ENCODE data around the gene FES. TPM values are rescaled to one million over a fixed set of nuclear protein-coding genes. Genes with fewer than 3 reads are reported as not detected.

Gene FES
- total RNA-seq, 4 donors from 2014 or later: 4.7 to 37.1 (median 20.5) TPM

DNA sequence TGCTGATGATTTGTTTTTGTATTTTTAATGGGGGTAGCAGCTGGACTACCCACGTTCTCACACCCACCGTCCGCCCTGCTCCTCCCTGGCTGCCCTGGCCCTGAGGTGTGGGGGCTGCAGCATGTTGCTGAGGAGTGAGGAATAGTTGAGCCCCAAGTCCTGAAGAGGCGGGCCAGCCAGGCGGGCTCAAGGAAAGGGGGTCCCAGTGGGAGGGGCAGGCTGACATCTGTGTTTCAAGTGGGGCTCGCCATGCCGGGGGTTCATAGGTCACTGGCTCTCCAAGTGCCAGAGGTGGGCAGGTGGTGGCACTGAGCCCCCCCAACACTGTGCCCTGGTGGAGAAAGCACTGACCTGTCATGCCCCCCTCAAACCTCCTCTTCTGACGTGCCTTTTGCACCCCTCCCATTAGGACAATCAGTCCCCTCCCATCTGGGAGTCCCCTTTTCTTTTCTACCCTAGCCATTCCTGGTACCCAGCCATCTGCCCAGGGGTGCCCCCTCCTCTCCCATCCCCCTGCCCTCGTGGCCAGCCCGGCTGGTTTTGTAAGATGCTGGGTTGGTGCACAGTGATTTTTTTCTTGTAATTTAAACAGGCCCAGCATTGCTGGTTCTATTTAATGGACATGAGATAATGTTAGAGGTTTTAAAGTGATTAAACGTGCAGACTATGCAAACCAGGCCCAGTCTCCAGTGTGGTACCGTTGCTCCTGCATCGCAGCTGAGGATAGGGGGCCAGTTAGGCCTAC is 1.4 kb upstream of the FES start:
- peaks cover 0 to 43% (median 0%) of the 10 kb centered on the region in 3 donors for H3K36me3 ChIP-seq
- no peak overlapping the region for H3K4me3 ChIP-seq
- H3K27ac ChIP-seq: peak overlapping the region; percentile 67 to 90 (median 85)

DNA sequence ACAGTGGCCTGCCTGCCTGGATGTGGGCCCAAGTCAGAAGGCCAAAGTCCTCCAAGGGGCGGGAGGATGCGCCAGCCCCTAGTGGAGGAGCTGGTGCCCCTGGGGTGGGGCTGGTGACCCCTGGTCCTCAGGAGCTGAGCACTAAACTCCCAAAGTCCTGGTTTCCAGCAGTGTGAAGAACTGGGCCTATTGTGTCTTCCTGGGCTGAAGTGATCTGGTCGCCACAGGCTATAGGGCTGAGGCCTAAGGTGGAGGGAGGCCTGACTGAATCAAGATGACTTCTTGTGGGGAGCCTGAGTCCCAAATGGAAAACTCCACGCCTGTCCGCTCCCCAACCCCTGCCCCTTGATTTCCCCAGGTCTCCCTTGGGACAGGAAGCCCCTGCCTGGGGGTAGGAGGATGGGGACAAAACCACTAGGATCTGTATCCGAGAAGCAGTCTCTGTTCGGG is 753 bp upstream of the FES start:
- Histone ChIP-seq H3K36me3 (peaks cover 0 to 37% (median 0%) of the 10 kb centered on the region in 3 donors), H3K9me3 (no peaks in the 10 kb centered on the region), H3K4me3 (peak overlapping the region in 3 of 4 donors; percentile 42 to 60 (median 50)), H3K27ac (peak overlapping the region; percentile 67 to 90 (median 85)), H3K27me3 (no peaks in the 10 kb centered on the region), H3K4me1 (peaks cover 7 to 29% (median 18%) of the 10 kb centered on the region in 4 donors)
- DNase-seq: peak in 1 of 3 donors; percentile 49
- TF ChIP-seq POLR2A (IDR thresholded peaks at IDR 0.05): no peak
- TF ChIP-seq, protein P1, sequence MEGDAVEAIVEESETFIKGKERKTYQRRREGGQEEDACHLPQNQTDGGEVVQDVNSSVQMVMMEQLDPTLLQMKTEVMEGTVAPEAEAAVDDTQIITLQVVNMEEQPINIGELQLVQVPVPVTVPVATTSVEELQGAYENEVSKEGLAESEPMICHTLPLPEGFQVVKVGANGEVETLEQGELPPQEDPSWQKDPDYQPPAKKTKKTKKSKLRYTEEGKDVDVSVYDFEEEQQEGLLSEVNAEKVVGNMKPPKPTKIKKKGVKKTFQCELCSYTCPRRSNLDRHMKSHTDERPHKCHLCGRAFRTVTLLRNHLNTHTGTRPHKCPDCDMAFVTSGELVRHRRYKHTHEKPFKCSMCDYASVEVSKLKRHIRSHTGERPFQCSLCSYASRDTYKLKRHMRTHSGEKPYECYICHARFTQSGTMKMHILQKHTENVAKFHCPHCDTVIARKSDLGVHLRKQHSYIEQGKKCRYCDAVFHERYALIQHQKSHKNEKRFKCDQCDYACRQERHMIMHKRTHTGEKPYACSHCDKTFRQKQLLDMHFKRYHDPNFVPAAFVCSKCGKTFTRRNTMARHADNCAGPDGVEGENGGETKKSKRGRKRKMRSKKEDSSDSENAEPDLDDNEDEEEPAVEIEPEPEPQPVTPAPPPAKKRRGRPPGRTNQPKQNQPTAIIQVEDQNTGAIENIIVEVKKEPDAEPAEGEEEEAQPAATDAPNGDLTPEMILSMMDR (IDR thresholded peaks at IDR 0.05): no peak

More for the DNA sequence above, 1.4 kb upstream of the FES start:
- Histone ChIP-seq H3K4me1 (peaks cover 7 to 29% (median 18%) of the 10 kb centered on the region in 4 donors), H3K9me3 (no peaks in the 10 kb centered on the region), H3K27me3 (no peaks in the 10 kb centered on the region)
- TF ChIP-seq, protein P1 (IDR thresholded peaks at IDR 0.05): no peak
- TF ChIP-seq POLR2A (IDR thresholded peaks at IDR 0.05): no peak
- DNase-seq: peak in 1 of 3 donors; percentile 39

DNA sequence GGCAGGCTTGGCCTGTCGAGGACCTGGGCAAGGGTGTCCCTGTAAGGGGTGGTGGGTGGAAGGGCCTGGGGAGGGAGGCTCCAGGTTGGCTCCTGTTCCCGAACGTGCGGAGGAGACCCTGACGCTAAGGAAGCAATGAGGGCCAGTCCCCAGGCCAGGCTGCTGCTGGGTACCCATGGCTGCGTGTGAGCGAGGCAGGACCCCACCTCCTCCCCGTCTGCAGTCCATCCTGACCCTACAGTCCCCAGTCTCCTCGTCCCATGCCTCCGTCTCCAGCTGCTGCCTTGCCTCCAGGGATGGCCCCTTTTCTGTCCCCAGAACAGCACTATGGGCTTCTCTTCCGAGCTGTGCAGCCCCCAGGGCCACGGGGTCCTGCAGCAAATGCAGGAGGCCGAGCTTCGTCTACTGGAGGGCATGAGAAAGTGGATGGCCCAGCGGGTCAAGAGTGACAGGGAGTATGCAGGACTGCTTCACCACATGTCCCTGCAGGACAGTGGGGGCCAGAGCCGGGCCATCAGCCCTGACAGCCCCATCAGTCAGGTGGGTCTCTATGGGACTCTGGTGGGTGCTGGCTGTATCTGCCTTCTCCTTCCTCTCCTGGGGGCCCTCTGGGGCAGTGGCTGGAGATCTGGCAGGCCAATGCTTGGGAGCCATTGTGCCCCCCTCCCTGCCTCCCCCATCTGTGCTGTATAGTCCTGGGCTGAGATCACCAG is 571 bp downstream of the FES start:
- peak overlapping the region; percentile 41 to 60 (median 46) for H3K4me3 ChIP-seq
- TF ChIP-seq POLR2A (IDR thresholded peaks at IDR 0.05): no peak
- TF ChIP-seq, protein P1 (IDR thresholded peaks at IDR 0.05): no peak

DNA sequence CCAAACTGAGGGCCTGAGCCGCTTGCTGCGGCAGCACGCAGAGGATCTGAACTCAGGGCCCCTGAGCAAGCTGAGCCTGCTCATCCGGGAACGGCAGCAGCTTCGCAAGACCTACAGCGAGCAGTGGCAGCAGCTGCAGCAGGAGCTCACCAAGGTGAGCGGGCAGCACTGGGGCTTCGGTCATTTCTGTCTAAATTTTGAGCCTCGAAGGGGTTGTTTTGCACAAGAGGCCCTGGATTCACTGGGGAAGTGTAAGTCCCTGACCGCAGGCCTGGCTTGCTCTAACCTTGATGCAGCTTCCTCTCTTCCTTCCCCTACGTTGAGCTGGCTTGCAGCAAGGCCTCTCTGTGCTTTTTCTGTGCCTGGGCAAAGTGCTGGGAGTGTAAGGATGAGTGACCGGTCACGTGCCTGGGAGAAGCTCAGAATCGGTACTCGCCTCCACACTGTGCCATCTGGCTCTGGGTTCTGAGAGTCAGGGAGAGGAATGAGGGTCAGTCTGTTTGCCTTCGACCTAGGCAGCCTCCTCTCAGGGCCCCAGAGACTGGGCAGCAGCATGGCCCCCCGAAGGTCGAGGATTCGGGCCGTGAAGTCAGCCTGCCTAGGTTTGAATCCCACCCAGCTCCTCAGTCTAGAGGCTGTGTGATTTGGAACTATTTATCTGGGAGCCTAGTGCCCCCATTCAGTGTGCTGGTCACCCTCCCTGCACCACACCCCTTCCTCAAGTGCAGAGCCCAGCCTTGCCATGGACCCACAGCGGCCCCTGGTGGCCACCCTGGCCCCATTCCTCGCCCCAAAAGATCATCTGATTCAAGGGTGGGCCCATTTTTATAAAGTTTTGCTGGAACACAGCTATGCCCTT is 1.4 kb downstream of the FES start:
- peak overlapping the region; percentile 67 to 90 (median 85) for H3K27ac ChIP-seq
- TF ChIP-seq, protein P1 (IDR thresholded peaks at IDR 0.05): peak; percentile 83 to 97 (median 96)
- TF ChIP-seq POLR2A (IDR thresholded peaks at IDR 0.05): no peak
- H3K9me3 ChIP-seq: no peaks in the 10 kb centered on the region
- H3K4me1 ChIP-seq: peaks cover 7 to 29% (median 21%) of the 10 kb centered on the region in 4 donors
- peaks cover 0 to 25% (median 0%) of the 10 kb centered on the region in 3 donors for H3K36me3 ChIP-seq
- peak; percentile 80 to 91 (median 82) for DNase-seq
- H3K4me3 ChIP-seq: peak overlapping the region in 3 of 4 donors; percentile 41 to 60 (median 50)
- H3K27me3 ChIP-seq: no peaks in the 10 kb centered on the region

More for the DNA sequence above, 571 bp downstream of the FES start:
- Histone ChIP-seq H3K4me1 (peaks cover 7 to 29% (median 21%) of the 10 kb centered on the region in 4 donors), H3K36me3 (peaks cover 0 to 25% (median 0%) of the 10 kb centered on the region in 3 donors), H3K9me3 (no peaks in the 10 kb centered on the region), H3K27ac (peak overlapping the region; percentile 67 to 90 (median 85)), H3K27me3 (no peaks in the 10 kb centered on the region)
- DNase-seq: no peak

DNA sequence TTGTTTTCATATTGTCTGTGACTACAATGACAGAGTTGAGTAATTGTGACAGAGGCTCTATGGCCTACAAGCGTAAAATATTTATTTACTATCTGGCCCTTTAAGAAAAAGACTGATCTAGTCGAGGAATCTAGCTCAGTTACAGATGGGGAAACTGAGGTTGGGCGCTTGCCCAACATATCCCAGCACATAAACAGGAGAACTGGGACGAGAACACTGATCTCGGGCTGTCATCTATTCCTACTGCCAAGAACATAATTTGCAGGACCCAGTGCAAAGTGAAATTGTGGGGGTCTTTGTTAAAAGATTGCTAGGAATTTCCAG is 1.9 kb downstream of the FES start:
- TF ChIP-seq, protein P1 (IDR thresholded peaks at IDR 0.05): no peak
- TF ChIP-seq POLR2A (IDR thresholded peaks at IDR 0.05): no peak
- peak overlapping the region in 1 of 4 donors; percentile 90 for H3K27ac ChIP-seq
- H3K36me3 ChIP-seq: peaks cover 0 to 22% (median 0%) of the 10 kb centered on the region in 3 donors
- no peak for DNase-seq
- H3K9me3 ChIP-seq: no peaks in the 10 kb centered on the region
- H3K4me1 ChIP-seq: peaks cover 7 to 29% (median 21%) of the 10 kb centered on the region in 4 donors
- no peaks in the 10 kb centered on the region for H3K27me3 ChIP-seq
- peak overlapping the region in 1 of 4 donors; percentile 60 for H3K4me3 ChIP-seq

All from Peyer's patch (tissue), 4 donors.